ENCODE data around the gene CST1.
"Not testable (repeated sequence)": the region's sequence is repeated elsewhere in the genome, so short reads cannot be mapped to it uniquely, and the experiment has no call there.

CST1 gene, protein sequence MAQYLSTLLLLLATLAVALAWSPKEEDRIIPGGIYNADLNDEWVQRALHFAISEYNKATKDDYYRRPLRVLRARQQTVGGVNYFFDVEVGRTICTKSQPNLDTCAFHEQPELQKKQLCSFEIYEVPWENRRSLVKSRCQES

DNA sequence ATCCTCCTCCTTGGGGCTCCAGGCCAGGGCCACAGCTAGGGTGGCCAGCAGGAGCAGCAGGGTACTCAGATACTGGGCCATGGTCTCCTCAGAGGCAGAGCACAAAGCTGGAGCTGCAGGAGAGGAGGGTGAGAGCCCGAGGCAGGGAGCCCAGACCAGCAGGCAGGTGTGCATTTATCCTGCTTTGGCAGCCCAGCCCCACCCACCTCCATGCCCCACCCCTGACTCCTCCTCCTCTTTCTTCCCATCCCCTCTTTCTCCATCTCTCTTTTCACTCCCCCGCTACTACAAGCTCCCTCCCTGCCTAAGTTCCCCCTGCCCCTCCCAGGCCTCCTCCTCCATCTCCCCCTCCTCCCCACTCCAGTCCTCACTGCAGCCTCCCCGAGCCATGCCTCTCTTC, at the start of gene CST1:
Gene CST1 (minus strand): TSS at position 150 of the 400 bp plus-strand sequence. CDS start 69 bp downstream, at position 81.
- ATAC-seq (ENCODE audit: insufficient read depth, low read depth); H3K9ac ChIP-seq (ENCODE audit: low read depth, low read length); H3K27me3 ChIP-seq (ENCODE audit: insufficient read depth, low read length, poor library complexity); H2AFZ ChIP-seq (ENCODE audit: low read depth, low read length); H4K20me1 ChIP-seq (ENCODE audit: insufficient read depth, low read length); H3K4me3 ChIP-seq (ENCODE audit: low read depth in 1 of 2, low read length in 2 of 2); H3K4me2 ChIP-seq (ENCODE audit: insufficient read depth, low read length); H3K79me2 ChIP-seq (ENCODE audit: insufficient read depth, low read length); H3K9me3 ChIP-seq (ENCODE audit: insufficient read depth, low read length, severe bottlenecking); DNase-seq; H3K36me3 ChIP-seq (ENCODE audit: insufficient read depth, low read length); H3K4me1 ChIP-seq (ENCODE audit: insufficient read depth, low read length); H3K27ac ChIP-seq (ENCODE audit: low read length): not testable (repeated sequence)

DNA sequence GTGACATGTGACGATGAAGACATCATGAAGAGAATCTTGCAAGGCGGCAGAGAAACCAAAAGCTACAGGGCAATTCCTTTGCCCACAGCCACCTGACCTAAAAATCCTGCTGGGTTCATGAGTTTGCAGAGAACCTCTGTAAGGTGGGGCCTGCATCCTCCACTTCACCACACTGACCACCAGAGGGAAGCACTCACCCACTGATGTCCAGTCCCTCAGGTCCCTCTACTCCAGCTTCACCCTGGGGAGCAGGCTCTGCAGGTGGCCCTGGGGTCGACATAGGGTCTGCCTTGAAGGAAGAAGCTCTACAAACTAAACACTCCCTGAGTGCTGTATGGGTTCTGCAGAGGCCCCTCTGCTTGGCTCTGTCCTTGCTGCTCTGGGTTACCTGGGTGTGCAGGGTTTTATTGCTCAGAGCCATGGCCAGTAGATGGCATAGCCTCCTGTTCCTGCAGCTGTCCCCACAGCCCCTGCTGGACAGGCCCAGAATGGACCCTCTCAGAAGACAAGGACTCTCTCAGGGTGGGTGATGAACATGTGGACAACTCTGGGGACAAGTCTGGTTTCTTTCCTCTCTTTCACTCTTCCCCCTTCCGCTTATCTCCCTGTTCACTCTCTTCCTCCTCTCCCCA, 48.6 kb upstream of the CST1 start:
- H3K4me1 ChIP-seq (ENCODE audit: insufficient read depth, low read length); H3K27me3 ChIP-seq (ENCODE audit: insufficient read depth, low read length, poor library complexity); H3K36me3 ChIP-seq (ENCODE audit: insufficient read depth, low read length); H3K9ac ChIP-seq (ENCODE audit: low read depth, low read length); H3K27ac ChIP-seq (ENCODE audit: low read length); H3K9me3 ChIP-seq (ENCODE audit: insufficient read depth, low read length, severe bottlenecking); H4K20me1 ChIP-seq (ENCODE audit: insufficient read depth, low read length); H3K79me2 ChIP-seq (ENCODE audit: insufficient read depth, low read length); H2AFZ ChIP-seq (ENCODE audit: low read depth, low read length); H3K4me2 ChIP-seq (ENCODE audit: insufficient read depth, low read length); H3K4me3 ChIP-seq (ENCODE audit: low read depth in 1 of 2, low read length in 2 of 2): not testable (repeated sequence)
- ATAC-seq (ENCODE audit: insufficient read depth, low read depth) (peak; percentile 99), DNase-seq (peak; percentile 76)
- TF ChIP-seq, protein P1, sequence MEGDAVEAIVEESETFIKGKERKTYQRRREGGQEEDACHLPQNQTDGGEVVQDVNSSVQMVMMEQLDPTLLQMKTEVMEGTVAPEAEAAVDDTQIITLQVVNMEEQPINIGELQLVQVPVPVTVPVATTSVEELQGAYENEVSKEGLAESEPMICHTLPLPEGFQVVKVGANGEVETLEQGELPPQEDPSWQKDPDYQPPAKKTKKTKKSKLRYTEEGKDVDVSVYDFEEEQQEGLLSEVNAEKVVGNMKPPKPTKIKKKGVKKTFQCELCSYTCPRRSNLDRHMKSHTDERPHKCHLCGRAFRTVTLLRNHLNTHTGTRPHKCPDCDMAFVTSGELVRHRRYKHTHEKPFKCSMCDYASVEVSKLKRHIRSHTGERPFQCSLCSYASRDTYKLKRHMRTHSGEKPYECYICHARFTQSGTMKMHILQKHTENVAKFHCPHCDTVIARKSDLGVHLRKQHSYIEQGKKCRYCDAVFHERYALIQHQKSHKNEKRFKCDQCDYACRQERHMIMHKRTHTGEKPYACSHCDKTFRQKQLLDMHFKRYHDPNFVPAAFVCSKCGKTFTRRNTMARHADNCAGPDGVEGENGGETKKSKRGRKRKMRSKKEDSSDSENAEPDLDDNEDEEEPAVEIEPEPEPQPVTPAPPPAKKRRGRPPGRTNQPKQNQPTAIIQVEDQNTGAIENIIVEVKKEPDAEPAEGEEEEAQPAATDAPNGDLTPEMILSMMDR (IDR thresholded peaks at IDR 0.05; ENCODE audit: borderline replicate concordance, extremely low read depth, low read length, poor library complexity, severe bottlenecking), result peak; percentile 74

DNA sequence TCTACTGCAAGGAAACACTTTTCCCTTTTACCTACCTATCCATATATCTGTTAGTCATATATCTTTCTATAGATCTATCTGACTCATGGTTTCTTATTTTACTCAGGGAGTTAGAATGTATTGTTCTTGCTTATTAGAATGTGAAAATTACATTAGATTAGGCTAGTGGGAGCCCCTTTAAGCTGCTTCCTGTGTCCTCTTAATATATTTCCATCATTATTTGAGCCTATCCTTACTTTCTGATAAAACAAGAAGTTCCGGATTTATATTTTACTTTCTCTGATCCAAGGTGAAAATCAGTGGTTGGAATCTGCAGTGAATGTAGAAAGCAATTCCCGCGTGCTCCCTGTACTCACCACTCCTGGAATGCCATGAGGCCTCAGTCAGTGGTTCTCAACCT, 44.8 kb upstream of the CST1 start:
- DNase-seq (no peak), ATAC-seq (ENCODE audit: insufficient read depth, low read depth) (no peak)
- no peak overlapping the region for H3K9ac ChIP-seq (ENCODE audit: low read depth, low read length)
- H4K20me1 ChIP-seq (ENCODE audit: insufficient read depth, low read length), result no peaks in the 10 kb centered on the region
- H3K4me3 ChIP-seq (ENCODE audit: low read depth in 1 of 2, low read length in 2 of 2), result no peak overlapping the region
- no peaks in the 10 kb centered on the region for H3K4me1 ChIP-seq (ENCODE audit: insufficient read depth, low read length)
- no peaks in the 10 kb centered on the region for H3K9me3 ChIP-seq (ENCODE audit: insufficient read depth, low read length, severe bottlenecking)
- no peaks in the 10 kb centered on the region for H3K36me3 ChIP-seq (ENCODE audit: insufficient read depth, low read length)
- H3K27ac ChIP-seq (ENCODE audit: low read length), result no peak overlapping the region
- H3K79me2 ChIP-seq (ENCODE audit: insufficient read depth, low read length), result no peaks in the 10 kb centered on the region
- H3K27me3 ChIP-seq (ENCODE audit: insufficient read depth, low read length, poor library complexity), result no peaks in the 10 kb centered on the region
- TF ChIP-seq, protein P1 (IDR thresholded peaks at IDR 0.05; ENCODE audit: borderline replicate concordance, extremely low read depth, low read length, poor library complexity, severe bottlenecking), result no peak
- TF ChIP-seq EZH2 (IDR thresholded peaks at IDR 0.05; ENCODE audit: borderline replicate concordance, low read depth, low read length, severe bottlenecking), result no peak
- H2AFZ ChIP-seq (ENCODE audit: low read depth, low read length), result no peak overlapping the region
- H3K4me2 ChIP-seq (ENCODE audit: insufficient read depth, low read length), result no peak overlapping the region

DNA sequence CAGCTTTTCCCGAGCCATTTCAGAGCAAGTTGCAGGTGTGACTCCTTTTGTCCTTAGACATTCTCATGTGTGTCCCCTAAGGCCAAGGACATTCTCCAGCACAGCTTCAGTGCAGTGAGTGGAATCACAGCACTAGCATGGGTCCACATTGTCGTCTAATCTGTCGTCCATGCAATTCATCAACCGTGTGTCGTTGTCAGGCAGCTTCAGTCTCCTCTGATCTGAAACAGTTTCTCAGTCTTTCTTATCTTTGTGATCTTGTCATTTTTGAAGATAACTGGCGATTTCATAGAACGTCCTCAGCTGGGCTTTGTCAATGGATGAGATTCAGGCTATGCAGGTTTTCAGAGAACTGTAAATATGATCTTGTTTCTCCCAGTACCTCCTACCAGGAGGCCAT, 44.1 kb upstream of the CST1 start:
- H3K4me2 ChIP-seq (ENCODE audit: insufficient read depth, low read length), result no peak overlapping the region
- H3K27ac ChIP-seq (ENCODE audit: low read length), result no peak overlapping the region
- no peaks in the 10 kb centered on the region for H3K9me3 ChIP-seq (ENCODE audit: insufficient read depth, low read length, severe bottlenecking)
- H3K36me3 ChIP-seq (ENCODE audit: insufficient read depth, low read length), result no peaks in the 10 kb centered on the region
- H3K4me1 ChIP-seq (ENCODE audit: insufficient read depth, low read length), result no peaks in the 10 kb centered on the region
- H3K79me2 ChIP-seq (ENCODE audit: insufficient read depth, low read length), result no peaks in the 10 kb centered on the region
- TF ChIP-seq, protein P1 (IDR thresholded peaks at IDR 0.05; ENCODE audit: borderline replicate concordance, extremely low read depth, low read length, poor library complexity, severe bottlenecking), result no peak
- TF ChIP-seq EZH2 (IDR thresholded peaks at IDR 0.05; ENCODE audit: borderline replicate concordance, low read depth, low read length, severe bottlenecking), result no peak
- H4K20me1 ChIP-seq (ENCODE audit: insufficient read depth, low read length), result no peaks in the 10 kb centered on the region
- ATAC-seq (ENCODE audit: insufficient read depth, low read depth), result no peak
- DNase-seq, result no peak
- H3K4me3 ChIP-seq (ENCODE audit: low read depth in 1 of 2, low read length in 2 of 2), result no peak overlapping the region
- no peak overlapping the region for H3K9ac ChIP-seq (ENCODE audit: low read depth, low read length)
- no peaks in the 10 kb centered on the region for H3K27me3 ChIP-seq (ENCODE audit: insufficient read depth, low read length, poor library complexity)
- H2AFZ ChIP-seq (ENCODE audit: low read depth, low read length), result no peak overlapping the region
